Ramos (cell line): ENCODE results near the gene PUM1.

Experiments
- in situ Hi-C: fragments of 300-500 bp; cut with MboI; formaldehyde crosslinking; loops from one replicate; pipeline ENCODE4 v1.14.3; 2022; ENCODE audit warnings: low sequenced_read_pairs; ENCODE audit not compliant: unreplicated experiment

PUM1 gene

GRCh38 chr1:31032266-31032665, 33.3 kb downstream of the PUM1 start:
- in situ Hi-C loops = no loop called here

GRCh38 chr1:31031330-31032143, 34.0 kb downstream of the PUM1 start:
- in situ Hi-C loops = no loop called here

GRCh38 chr1:31029026-31029425, 36.5 kb downstream of the PUM1 start:
- in situ Hi-C loops = no loop called here

GRCh38 chr1:31027693-31028526, 37.6 kb downstream of the PUM1 start:
- in situ Hi-C loops = no loop called here

- in situ Hi-C loops = no loop called here
Measured at GRCh38 chr1:31022259-31022658, 43.3 kb downstream of the PUM1 start.

GRCh38 chr1:31020007-31020790, 45.3 kb downstream of the PUM1 start:
- in situ Hi-C loops = no loop called here

- in situ Hi-C loops = no loop called here
Measured at GRCh38 chr1:31019401-31019800, 46.1 kb downstream of the PUM1 start.

GRCh38 chr1:31016868-31017267, 48.6 kb downstream of the PUM1 start:
- in situ Hi-C loops = no loop called here

- in situ Hi-C loops = no loop called here
Measured at GRCh38 chr1:31013187-31013864, 52.2 kb downstream of the PUM1 start.

- in situ Hi-C loops = no loop called here
Measured at GRCh38 chr1:31012210-31012924, 53.1 kb downstream of the PUM1 start.

- in situ Hi-C loops = no loop called here
Measured at GRCh38 chr1:31011719-31012118, 53.8 kb downstream of the PUM1 start.

- in situ Hi-C loops = no loop called here
Measured at GRCh38 chr1:31010086-31010989, 55.2 kb downstream of the PUM1 start.

GRCh38 chr1:31007462-31007991, 58.0 kb downstream of the PUM1 start:
- in situ Hi-C loops = no loop called here

- in situ Hi-C loops = no loop called here
Measured at GRCh38 chr1:31006747-31007146, 58.8 kb downstream of the PUM1 start.

GRCh38 chr1:31005617-31006166, 59.8 kb downstream of the PUM1 start:
- in situ Hi-C loops = no loop called here

- in situ Hi-C loops = no loop called here
Measured at GRCh38 chr1:31005198-31005597, 60.3 kb downstream of the PUM1 start.

- in situ Hi-C loops = no loop called here
Measured at GRCh38 chr1:31004231-31004621, 61.3 kb downstream of the PUM1 start.

- in situ Hi-C loops = no loop called here
Measured at GRCh38 chr1:31003613-31004230, 61.8 kb downstream of the PUM1 start.
